ENCODE measurements around the gene RPS6KA2.

Gene RPS6KA2

GRCh38 chr6:166467436-166468000, 159.5 kb downstream of the RPS6KA2 start:
- no peak for DNase-seq (ENCODE audit: low read depth in 2 of 2)

GRCh38 chr6:166466178-166467122, 160.6 kb downstream of the RPS6KA2 start:
- no peak for DNase-seq (ENCODE audit: low read depth in 2 of 2)

GRCh38 chr6:166465671-166466087, 161.4 kb downstream of the RPS6KA2 start:
- no peak for DNase-seq (ENCODE audit: low read depth in 2 of 2)

- no peak for DNase-seq (ENCODE audit: low read depth in 2 of 2)
Observed at GRCh38 chr6:166465003-166465399, 162.1 kb downstream of the RPS6KA2 start.

- DNase-seq (ENCODE audit: low read depth in 2 of 2) = no peak
Observed at GRCh38 chr6:166464068-166465002, 162.7 kb downstream of the RPS6KA2 start.

- DNase-seq (ENCODE audit: low read depth in 2 of 2) = no peak
Observed at GRCh38 chr6:166463359-166464067, 163.5 kb downstream of the RPS6KA2 start.

- DNase-seq (ENCODE audit: low read depth in 2 of 2) = no peak
Observed at GRCh38 chr6:166462461-166463135, 164.5 kb downstream of the RPS6KA2 start.

- DNase-seq (ENCODE audit: low read depth in 2 of 2) = no peak
Observed at GRCh38 chr6:166461821-166462460, 165.1 kb downstream of the RPS6KA2 start.

GRCh38 chr6:166460473-166461437, 166.3 kb downstream of the RPS6KA2 start:
- DNase-seq (ENCODE audit: low read depth in 2 of 2) = no peak

GRCh38 chr6:166459906-166460305, 167.1 kb downstream of the RPS6KA2 start:
- no peak for DNase-seq (ENCODE audit: low read depth in 2 of 2)

- no peak for DNase-seq (ENCODE audit: low read depth in 2 of 2)
Observed at GRCh38 chr6:166459272-166459671, 167.8 kb downstream of the RPS6KA2 start.

GRCh38 chr6:166456395-166457156, 170.5 kb downstream of the RPS6KA2 start:
- DNase-seq (ENCODE audit: low read depth in 2 of 2) = no peak

GRCh38 chr6:166454692-166455515, 172.1 kb downstream of the RPS6KA2 start:
- DNase-seq (ENCODE audit: low read depth in 2 of 2) = no peak

GRCh38 chr6:166453651-166454050, 173.4 kb downstream of the RPS6KA2 start:
- DNase-seq (ENCODE audit: low read depth in 2 of 2) = no peak

GRCh38 chr6:166450167-166450873, 176.7 kb downstream of the RPS6KA2 start:
- no peak for DNase-seq (ENCODE audit: low read depth in 2 of 2)

GRCh38 chr6:166449641-166450040, 177.4 kb downstream of the RPS6KA2 start:
- DNase-seq (ENCODE audit: low read depth in 2 of 2) = no peak

- no peak for DNase-seq (ENCODE audit: low read depth in 2 of 2)
Observed at GRCh38 chr6:166449036-166449435, 178.0 kb downstream of the RPS6KA2 start.
